HG03060 (cell line): ENCODE data around the gene KRT35.

ENCODE experiments used
- ATAC-seq: cut with Tn5 transposase; IDR thresholded peaks from one replicate; pipeline ENCODE4 v1.9.1; 2021; ENCODE audit warnings: low read depth, moderate number of reproducible peaks; ENCODE audit not compliant: unreplicated experiment

The KRT35 gene

DNA sequence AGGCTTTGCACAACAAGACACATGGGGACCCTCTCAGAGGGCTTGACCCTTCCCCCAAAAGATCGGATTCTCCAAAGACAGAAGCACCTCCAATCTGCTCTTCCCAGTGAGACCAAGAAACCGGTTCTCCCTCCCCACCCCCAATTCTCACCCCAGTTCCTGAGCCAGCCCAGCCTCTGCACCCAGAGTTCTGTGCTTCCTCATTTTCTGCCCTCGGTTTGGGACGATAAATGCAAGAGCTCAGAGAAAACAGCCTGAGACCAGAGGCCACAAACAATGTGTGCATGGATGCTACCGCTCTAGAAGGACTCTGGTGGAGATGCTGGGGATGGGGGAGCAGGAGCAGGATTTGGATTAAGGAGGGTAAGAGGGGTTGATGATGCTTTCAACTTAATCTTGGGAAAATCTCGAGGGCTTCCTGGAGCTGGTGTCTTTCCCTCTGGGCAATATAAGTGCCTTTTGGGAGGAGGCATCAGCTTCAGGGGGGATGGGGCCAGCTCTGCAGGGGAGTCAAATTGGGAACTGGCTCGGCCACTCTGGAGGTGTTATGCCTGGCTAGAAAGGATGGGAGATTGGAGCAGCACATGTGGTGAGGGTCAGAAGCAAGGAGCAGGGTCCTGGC lies 31.7 kb upstream of the KRT35 start:
- ATAC-seq, result no peak

DNA sequence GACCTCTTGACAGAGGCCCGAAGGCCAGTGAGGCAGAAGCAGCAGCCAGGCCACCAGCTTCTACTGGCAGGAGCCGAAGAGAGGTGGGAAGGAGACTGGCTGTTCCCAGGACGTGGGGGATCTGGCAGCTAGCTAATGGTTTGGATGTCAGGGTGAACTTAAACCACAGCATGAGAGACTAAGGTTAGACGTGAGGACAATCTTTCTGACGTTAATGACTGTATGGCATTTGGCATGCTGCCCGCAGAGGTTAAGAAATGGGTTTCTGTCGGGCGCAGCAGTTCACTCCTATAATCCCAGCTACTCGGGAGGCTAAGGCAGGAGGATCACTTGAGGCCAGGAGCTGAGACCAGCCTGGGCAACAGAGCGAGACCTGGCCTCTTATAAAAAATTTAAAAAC lies 30.8 kb upstream of the KRT35 start:
- no peak for ATAC-seq

DNA sequence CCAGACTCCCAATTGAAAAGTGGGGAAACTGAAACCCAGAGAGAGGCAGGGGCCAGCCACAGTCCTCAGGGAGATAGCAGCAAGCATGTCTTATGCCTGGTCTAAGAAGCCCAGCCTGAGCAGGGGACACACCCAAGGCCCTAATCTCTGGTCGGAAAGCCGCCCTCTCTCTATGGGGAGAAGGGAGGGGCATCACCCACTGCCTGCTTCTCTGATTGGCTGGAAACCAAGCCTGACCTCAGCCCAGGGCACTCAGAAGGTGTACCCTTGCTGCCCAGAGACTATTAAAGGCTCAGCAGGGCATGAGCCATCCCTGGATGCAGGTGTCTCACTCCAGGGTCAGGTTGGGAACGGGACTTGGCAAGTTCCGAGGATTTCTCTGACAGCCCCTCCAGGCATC lies 30.2 kb upstream of the KRT35 start:
- no peak for ATAC-seq

DNA sequence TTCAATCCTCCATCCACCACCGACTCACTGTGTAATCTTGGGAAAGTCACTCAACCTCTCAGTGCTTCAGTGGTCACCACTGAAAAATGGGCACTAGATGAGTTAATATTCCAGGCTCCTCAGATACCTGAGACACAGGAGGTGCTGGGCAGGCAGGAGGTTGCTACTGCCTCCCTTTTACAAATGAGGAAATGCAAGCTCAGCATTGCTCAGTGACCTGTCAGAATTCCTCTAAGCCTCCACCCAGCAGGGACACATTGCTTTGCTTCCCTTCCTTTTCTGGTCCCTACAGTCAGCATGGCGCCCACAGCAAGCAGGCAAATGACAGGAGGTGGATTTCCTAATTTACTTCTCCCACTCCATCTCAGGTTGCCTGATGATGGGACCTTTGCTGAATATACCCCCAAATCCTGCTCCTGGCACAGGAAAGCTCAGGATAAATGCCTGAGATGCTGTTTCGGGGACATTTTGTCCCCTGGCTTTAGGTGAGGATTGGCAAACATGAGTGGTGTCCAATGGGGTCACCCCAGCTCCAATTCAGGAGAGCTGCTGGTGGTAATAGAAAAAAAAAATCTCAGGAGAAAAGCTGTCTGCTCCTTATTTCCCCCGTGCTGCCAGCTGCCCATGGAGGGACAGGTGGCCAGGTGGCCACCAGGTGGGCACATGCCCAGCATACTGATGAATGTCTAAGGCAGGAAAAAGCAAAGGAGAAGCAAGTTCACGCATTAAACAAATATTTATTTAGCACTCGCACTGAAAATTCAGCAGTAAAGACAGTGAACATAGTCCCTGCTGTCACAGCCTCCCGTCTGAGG lies 29.5 kb upstream of the KRT35 start:
- ATAC-seq, result no peak

DNA sequence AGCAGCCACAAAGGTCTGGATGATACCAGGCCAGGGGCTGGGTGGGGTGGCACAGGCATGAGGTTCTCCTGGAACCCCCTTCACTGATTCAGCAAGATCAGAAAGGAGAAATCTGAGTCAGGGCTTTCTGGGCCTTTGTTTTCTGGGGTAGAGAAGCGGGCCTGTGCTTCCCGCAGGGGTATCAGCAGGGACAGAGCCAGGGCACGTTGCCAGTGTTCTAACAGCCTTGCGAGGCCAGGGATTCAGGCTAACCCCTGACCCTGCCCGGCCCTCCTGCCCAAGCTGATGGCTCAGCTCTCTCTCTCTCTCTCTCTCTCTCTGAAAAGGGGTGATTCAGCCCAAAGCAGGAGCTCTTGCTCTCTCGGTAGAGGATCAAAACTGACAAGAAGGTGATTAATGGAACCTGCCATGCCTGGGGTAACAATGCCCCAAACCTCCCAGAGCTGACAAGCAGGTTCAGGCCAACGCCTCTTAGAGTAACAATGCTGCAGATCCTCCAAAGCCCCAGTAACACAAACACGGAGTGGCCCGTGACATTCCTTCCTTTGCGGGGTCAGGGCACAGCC lies 26.4 kb upstream of the KRT35 start:
- no peak for ATAC-seq

DNA sequence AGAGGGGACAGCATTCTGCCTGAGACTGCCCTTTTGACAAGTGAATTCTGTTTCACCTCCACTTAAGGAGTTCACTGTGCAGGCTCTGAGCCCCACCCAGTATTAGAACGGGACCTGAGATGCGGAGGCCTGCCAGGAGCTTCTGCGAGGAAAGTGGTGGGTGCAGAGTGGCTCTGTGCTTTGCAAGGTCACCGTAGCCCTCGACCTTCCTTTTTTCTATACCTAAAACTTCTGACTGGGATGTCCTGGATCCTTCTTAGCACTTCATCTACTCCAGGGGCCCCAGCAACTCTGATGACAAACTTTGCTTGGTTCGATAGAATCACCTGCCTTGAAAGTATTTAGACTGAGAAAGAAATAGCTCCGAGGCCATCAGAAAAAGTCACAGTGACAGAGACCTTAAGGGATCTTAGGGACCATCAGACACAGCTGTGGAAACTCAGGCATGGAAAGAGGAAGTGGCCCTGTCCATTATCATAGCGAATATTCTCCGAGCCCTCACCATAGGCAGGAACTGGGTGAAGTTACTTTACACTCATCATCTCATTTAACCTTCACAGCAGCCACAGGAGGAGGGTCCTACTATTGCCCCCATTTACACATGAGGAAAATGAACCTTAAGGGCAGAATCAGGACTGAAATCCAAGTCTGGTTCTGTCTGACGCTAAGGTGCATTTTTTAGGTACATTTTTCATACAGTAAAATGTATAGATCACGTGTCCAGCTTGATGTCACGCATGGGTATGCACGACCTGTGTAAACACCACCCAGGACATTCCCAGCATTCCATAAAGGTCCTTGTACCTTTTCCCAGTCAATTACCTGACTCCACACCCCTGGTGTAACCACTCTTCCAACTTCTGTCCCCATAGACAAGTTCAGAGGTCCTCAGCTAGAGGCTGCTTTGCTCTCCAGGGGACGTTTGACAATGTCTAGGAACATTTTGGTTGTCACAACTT lies 25.1 kb upstream of the KRT35 start:
- ATAC-seq, result no peak

DNA sequence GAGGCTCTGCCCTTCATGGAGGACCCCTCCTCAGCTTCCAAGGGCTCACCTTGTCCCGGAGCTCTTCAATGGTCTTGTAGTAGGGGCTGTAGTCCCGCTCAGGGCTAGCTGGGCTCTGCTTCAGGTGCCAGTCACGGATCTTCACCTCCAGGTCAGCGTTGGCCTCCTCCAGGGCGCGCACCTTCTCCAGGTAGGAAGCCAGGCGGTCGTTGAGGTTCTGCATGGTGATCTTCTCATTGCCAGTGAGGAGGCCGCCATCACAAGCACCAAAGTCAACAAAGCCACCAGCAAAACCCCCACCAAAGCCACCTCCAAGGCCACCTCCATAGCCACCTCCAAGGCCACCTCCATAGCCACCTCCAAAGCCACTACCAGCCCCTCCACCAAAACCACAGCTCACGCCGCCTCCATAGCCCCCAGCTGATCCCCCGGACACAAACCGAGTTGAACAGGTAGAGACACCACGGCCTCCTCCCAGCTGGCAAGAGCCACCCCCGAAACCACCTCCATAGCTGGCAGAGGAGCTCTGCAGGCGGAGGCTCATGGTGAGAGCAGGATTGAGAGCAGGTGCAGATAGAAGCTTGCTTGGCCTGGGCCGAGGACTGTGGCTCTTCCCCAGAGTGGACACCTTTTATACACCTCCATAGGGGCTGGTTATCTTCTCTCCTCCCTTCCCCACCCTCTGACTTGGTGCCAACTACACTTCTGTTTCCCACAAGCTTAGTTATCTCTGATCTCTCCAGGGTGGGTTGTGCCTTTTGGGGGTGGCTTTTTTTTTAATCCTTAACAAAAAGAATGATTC lies 24.3 kb upstream of the KRT35 start, which contains the start of gene KRT13:
Gene KRT13, minus strand, starts transcription at position 606 of the 802 bp plus-strand sequence. Its CDS starts 62 bp downstream, at position 544.
- no peak for ATAC-seq

DNA sequence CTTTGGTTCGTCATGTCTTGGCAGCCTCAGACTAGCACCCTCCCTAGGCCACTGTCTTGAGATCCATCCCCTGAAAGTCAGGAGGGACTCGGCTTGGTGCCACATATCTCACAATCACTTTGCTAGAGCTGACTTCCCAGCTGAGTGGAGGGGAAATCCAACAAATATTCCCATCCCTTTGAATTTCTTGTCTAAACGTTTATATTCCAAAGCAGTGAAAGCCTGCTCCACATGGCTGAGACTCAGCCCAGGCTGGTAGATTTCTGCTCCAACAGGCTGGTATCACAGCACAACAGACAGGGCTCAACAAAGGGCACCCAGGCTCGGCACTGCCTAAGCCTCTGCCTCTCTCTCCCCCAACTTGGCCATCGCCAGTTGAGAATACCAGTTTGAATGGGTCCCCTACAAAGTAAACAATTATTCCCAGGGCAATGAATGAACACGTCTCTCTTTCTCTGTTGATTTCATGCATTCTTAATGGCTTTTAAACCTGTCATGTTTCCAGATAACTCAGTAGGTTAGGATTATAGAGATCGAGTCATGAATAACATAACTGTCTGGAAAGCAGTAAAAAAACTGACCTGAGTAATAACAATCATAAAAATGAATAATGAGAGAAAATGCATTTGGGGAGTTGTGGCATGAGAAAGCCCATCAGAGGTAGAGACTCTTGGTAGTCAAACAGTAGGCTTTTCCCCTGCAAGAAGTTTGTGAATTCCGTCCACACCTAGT lies 23.5 kb upstream of the KRT35 start:
- no peak for ATAC-seq

DNA sequence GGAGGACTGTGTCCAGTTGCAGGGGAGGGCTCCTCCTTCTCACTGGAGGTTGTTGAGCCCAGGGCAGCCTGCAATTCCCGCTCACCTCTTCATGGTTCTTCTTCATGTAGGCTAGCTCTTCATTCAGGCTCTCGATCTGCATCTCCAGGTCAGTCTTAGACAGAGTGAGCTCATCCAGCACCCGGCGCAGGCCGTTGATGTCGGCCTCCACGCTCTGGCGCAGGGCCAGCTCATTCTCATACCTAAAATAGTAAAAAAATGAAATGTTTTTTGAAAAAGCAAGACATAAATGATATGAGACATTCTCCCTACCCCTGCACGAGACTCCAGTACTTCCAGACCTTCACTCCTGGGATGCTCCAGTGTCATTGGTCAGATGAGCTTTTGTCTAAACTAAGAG lies 22.3 kb upstream of the KRT35 start:
- no peak for ATAC-seq

DNA sequence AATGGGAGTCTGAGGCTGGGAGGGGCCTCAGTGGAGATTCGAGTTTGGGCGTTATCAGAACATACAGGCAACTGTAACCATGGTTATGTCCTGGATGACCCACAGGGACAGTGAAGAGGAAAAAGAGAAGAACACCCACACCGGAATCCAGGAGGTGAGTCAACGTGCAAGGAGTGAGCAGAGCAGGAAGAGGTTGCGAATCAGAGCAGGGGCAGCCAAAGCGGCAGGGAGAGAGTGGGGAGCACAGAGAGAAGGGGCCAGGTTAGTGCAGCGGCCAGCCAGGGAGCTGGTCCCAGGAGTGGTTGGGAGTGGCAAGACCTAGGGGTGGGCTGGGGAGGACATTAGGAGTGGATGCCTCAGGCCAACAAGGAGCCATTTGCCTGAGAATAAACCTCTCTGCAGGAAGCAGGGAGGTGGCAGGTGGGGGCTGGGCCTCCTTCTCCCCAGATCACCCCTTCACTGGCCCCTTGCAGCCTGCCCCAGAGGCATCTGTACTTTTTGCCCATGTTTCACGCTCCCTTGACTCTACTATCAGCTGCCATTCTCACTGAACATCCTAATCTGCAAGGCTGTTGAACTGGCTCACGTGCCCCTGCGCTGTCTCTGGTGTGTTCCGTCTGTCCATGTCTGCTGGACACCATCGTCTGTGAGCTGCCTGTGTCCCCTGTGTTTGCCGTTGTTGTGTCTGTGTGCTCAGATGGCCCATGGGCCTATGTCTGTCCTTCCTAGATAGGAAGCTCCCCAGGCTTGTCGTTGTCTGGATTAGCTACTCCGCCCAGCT lies 19.4 kb upstream of the KRT35 start:
- no peak for ATAC-seq

DNA sequence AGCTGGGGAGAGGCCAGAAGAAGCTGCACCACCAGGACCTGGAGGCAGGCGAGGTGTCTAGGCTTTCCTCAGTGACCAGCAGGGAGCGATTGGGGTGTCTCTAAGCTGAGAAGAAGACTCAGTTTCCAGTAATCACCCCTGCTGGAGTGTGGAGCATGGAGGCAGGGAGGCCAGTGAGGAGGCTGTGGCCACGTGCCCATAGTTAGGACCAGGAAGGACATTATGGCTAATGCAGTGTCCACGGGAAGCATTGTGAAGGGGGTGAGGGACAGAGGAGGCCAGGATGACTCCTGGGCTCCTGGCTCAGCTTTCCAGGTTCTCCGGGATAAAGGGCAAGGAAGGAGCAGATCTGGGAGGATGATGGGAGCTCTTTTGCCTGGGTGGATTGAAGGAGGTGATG lies 18.8 kb upstream of the KRT35 start:
- no peak for ATAC-seq

DNA sequence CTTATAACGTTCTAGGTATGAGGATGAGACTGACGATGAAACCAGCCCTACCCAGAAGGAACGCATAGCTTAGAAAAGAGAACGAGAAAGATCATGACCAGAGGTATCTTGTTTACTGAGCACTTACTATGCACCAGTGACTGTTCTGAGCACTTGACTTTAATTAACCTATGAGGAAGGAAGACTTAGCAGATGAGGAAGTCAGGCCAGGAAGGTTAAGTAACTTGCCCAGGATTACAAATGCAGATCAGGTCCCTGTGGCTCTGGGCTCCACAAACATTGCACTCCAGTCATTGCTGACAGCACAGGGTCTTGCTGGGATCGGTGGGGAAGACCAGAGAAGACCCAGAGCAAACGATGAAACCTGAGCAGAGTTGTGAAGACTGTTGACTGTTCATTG lies 17.3 kb upstream of the KRT35 start:
- ATAC-seq, result no peak

DNA sequence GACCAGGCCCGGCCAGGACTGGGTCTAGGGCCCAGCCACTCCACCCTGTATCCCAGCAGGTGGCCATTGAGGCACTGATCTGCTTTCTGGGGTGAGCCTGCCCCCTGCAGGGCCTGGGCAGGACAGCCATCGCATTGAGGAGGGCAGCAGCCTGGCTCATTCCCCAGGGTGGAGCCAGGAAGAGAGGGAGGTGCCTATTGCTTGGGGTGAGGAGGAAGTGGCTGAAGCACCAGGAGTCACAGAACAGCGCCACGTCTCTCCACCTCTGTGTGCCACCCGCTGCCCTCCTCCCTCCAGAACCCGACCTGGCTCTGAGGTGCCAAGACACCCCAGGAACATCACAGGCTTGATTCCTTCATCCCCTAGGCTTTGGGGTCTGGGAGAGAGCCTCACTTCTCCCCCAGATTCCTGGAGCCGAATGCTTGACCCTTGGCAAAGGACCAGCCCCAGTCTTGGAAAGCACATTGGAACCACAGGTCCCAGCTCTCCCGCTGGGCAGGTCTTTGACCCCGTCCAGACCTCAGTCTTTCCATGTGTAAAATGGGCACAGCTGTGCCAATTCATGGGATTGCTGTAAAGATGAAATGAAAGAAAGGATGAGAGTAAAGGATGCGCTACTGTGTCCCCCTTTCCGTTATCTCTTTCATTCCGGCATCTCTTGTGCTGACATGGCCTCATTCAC lies 16.0 kb upstream of the KRT35 start:
- ATAC-seq, result no peak

DNA sequence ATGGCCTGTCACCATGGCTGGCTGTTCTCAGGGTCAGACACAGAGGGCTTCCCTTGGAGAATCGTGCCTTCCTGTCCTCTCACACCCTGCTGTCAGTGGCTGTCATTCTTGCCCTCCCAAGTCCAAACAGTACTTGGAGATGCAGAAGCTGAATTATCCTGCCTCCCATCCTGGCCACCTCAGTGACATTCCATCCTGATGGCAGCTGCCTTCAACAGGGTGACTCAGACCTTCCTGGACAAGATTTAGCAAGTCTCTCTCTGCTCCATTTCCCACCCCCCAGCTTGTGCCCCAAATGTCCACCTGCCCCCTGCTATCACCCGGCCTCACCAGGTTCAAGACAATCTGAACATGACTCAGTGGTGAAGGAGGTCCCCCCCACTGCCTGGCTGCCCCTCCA lies 13.6 kb upstream of the KRT35 start:
- no peak for ATAC-seq

DNA sequence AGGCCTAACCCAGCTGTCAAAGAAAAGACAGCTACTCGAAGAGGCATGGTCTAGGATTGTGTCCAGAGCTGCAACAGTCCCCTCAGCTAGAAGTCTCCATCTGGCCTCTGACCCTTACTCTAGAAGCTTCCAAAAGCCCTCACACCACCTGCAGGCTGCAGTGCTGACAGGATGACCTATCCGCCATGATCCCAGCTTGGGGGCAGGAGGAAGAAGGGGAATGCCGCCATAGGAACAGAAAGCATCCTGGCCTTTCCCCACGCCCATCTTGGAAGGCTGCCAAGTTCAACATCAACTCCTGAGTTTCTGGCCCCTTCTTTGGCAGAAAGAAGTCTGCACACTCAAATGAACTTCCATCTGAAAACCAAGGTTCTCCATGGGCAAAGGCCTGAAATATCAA lies 11.8 kb upstream of the KRT35 start:
- no peak for ATAC-seq

DNA sequence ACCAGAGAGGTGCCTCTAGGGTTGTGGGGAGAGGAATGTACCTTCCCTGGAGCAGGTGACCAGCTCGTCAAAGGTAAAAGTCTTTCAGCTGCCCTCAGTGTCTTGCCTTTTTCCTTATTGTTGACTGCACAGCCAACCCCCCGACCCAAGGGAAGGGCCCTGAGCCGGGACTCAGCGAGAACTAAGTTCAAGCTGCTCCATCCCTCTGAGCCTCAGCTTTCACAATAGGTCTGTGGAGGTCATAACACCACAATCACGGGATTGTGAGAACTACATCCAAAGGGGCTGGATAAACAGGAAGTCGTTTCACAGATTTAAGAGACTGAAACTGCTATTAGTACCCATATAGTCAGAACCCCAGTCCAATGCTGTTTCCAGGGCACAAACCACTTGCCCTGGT lies 11.4 kb upstream of the KRT35 start:
- no peak for ATAC-seq

DNA sequence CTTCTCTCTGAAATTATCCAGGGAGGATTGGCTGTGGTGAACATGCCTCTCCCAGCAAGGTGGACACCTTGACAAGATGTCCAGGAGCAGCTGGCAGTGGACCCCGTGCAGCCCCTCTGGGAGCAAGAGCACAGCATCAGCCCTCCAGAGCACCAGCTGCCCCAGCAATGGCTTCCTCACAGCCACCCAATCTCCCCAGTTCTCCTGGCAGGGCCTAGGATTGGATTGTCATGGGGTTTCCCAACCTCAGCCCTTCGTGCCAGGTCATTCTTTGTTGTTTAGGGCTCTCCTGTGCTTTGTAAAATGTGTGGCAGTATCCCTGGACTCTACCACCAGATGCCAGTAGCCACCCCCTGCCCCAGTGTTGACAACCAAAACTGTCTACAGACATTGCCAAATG lies 10.5 kb upstream of the KRT35 start:
- no peak for ATAC-seq
